ENCODE data around the gene NFATC1.

The NFATC1 gene

DNA sequence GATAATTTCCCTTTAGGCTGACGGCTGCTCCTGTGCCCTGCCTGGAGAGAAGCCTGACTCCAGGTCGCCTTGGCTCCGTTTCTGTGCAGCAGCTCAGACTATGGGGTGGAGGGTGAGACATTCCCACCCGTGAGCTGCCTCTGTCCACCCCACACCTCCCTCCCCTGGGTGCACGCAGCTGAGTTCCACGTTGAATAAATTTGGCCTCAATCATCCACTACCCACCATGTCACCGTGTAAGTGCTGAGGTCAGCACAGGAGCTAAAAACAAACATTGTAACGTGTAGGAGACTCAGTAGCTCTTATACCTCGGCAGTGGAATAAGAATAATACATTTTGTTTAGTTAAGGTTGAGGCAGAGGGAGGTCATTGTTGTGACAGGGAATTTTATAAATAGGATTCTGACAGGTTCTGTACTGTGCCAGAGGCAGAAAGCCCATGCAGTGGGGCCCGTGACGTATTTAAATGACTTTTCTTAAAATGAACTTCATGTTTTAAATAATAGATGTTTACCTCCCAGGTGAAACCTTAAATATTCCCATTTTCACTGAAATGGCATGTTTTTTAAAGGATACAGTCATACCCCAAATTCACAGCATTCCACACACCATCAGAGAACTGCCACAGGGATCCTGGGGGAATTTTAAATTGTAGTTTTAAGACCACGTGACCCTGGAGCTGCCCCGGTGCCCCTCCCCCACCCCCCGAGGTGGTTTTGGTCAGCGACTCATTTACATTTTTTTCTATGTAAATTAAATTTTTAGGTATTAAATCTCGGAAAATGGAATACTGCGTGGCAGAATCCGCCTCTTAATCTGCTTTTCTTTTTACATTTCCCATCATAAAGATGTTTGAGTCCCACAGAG is 50.2 kb downstream of the NFATC1 start:
- no peak for DNase-seq

GRCh38 chr18:79446931-79447330 is 51.2 kb downstream of the NFATC1 start:
- DNase-seq: no peak

GRCh38 chr18:79447703-79448367 is 52.1 kb downstream of the NFATC1 start:
- DNase-seq: no peak

- DNase-seq: no peak
These were observed 52.9 kb downstream of the NFATC1 start for GRCh38 chr18:79448621-79449020.

DNA sequence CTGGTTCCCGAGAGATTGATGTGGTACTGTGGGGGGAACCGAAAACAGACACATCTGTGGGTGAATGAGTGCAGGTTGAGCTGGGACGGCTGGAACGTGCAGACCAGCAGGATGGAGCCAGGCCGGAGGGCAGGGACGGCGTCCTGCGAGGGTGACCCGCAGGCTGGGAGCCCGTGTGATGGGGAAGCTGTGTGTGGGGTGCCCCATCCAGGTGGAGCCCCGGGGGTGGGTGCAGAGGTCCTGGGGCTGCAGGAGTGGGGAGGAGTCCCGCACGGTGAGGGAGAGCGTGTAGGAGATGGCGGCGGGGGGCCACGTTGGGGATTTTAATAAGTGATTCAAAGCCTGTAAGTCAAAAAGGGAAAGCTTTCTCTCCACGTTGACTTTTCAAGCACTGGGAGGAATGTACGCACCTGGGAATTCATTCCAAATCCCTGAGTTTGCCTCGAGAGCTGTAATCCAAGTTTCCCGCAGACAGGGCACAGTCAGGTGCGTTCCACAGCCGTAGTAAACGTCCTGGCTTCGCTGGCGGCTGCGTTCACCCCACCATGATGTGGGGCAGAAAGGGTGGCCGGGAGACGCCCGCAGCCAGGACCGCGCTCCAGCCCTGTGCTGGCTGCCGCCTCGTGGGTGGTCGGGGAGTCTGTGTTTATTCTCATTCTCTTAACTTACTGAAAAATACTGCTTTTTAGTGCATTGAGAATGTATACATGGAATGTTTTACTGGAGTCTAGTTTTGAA is 54.0 kb downstream of the NFATC1 start:
- no peak for DNase-seq

DNA sequence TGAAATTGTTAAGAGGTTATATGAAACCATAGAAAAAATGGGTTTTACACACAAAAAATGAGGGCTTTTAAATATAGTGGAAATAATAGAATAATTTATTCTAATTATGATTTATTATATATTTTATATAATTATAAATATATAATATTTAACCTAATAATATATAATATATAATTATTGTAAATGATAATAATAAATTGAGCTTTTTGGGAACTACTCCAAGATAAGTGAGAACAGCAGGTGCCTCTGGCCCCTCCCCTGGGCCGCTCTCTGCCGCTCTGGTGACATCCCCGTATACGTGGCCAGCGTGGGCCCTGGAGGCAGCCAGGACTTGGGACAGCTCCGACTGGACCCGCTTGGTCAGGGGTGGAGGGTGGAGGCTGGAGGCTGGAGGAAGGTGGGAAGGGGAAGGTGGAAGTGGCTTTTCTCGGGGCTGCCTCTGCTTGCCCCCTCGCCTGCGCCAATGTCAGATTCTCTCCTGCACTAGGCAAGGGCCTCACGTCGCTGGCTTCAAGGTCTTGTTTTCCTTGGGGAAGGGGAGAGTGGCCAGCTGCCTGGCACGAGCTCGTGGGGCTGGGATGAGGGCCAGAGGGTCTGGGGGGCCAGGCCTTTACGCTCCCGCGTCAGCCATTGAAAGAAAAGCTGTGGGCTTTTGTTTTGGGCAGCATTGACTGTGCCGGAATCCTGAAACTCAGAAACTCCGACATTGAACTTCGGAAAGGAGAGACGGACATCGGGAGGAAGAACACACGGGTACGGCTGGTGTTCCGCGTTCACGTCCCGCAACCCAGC is 54.8 kb downstream of the NFATC1 start:
- DNase-seq: no peak

GRCh38 chr18:79451237-79452125 is 55.8 kb downstream of the NFATC1 start:
- DNase-seq: no peak

GRCh38 chr18:79452190-79452990 is 56.7 kb downstream of the NFATC1 start:
- DNase-seq: no peak

- no peak for DNase-seq
These were observed 57.4 kb downstream of the NFATC1 start for GRCh38 chr18:79452991-79453645.

DNA sequence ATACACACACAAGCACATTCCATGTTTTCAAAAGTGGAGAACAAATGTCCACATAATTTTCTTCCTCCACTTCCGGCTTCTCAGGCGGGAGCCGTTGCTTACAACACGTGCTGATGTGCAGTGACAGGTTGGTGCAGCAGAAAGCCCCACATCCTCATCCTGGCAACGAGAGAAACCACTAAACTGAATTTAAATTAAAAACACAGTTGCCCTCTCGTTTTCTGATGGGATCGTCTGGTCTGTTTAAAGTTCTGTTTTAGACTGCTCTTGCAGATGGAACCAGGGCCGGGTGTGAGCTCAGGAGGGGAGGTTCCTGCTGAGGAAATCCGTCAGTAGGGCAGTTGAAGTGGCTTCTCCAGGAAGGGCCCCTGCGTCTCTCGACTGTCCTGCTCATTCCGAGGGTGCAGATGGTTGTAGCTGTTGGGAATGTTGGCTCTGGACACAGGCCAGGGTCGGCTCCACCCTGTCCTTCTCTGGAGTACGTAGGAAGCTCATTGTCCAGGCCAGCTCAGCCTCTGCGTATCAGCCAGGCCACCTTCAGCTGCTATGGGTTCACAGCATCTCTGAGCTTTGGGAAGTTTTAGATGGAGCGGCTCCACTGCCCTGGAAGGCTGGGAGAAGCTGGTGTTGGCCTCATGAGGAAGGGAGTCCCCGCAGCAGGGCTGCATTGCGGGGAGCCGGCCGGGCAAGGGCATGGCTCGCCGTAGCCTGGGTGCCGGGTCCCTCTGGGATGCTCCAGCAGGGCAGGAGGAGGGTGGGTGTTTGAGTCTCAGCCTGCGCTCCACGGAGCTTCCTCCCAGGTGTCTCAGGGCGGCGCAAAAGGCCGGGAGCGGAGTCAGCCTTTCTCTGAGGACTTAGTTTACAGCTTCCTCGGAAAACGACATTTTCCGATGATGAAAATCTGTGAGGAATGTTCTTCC is 58.3 kb downstream of the NFATC1 start:
- no peak for DNase-seq

- no peak for DNase-seq
These were observed 59.5 kb downstream of the NFATC1 start for GRCh38 chr18:79455261-79455660.

- DNase-seq: no peak
These were observed 60.6 kb downstream of the NFATC1 start for GRCh38 chr18:79456105-79456980.

DNA sequence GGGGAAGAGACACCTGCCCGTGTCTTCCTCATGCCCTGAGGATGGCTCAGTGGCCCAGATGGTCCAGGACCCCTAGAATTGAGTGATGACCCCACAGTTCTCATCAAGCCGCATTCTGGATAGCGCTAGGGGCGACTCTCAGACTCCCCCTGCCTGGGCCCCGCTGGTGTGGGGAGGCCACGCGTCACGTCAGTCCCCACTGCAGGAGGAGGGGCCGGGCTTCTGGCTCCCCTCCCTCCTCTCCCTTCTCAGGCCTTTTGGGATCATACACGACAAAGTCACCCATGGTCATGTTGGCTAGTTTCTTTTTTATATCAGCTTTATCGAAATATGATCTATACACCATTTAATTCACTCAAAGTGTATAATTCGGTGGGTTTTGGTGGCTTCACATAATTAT is 61.5 kb downstream of the NFATC1 start:
- DNase-seq: no peak

DNA sequence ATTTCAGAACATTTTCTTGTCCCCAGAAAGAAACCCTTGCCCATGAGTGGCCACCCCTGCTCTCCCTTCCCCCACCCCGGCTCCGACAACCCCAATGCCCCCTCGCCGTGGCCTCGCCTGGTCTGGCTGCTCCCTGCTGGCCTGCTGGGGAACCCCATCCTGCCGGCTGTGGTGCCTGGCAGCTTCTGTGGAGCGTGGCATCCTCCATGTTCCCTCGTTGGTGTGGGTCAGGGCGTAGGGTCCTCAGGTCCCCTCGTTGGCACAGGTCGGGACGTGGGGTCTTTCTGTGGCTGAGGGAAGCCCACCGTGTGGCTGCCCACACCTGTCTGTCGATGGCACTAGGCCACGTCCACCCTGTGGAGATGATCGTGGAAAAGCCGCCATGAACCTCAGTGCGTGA is 61.9 kb downstream of the NFATC1 start:
- no peak for DNase-seq

- DNase-seq: no peak
These were observed 62.6 kb downstream of the NFATC1 start for GRCh38 chr18:79458131-79458838.

DNA sequence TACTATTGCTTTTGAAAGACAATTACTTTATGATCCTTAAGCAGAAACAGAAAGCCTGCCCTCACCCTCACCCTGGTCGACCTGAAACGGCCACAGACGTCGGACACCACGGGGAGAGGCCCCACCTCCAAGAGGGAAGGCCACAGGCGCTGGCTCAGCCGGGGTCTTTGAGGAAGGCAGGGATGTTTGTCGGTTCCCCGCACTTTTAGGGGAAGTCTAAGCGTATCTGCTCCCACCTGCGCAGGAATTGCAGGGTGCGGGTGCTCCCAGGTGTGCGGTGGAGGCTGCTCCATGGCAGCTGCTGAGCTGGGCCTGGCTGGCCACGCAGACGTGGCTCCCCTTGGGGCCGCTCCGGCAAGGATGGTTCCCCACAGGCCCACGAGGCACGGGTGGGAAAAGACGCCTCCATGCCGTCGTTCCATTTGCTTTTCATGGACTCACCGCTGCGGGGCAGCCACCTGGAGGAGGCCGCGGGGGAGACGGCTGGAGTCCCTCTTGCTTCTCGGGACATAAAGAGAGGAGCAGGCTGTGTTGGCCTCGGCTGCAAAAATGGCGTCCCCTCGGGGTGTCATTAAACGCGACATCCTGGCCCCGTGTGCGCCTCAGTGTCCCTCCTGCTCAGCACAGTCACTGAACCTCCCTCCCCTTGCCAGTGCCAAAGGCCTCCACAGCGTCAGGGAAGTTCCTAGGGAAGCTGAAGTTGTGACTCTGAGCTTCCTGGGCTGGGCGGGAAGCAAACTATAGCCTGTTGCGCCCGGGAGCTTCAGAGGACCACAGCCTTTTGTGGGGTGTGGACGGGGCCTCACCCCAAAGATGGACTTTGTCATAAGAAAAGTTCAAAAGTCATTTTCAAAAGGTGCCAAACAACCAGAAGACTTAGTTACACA is 63.4 kb downstream of the NFATC1 start:
- DNase-seq: no peak

Measured in CD4-positive, alpha-beta T cell treated with Interleukin-10 for 1 hour (primary cell).